ENCODE results near the gene MMS19.
"Not testable (repeated sequence)": the region's sequence is repeated elsewhere in the genome, so short reads cannot be mapped to it uniquely, and the experiment has no call there.

MMS19 gene

GRCh38 chr10:97425964-97426775 is 72.1 kb downstream of the MMS19 start, which contains the start of gene PGAM1:
Gene PGAM1 (plus strand): TSS chr10:97426191. CDS start chr10:97426308, 117 bp downstream.
- DNase-seq (ENCODE audit: low read depth) = peak; percentile 93

- not testable (repeated sequence) for DNase-seq (ENCODE audit: low read depth)
Measured at GRCh38 chr10:97423757-97424098, 74.5 kb downstream of the MMS19 start.

DNA sequence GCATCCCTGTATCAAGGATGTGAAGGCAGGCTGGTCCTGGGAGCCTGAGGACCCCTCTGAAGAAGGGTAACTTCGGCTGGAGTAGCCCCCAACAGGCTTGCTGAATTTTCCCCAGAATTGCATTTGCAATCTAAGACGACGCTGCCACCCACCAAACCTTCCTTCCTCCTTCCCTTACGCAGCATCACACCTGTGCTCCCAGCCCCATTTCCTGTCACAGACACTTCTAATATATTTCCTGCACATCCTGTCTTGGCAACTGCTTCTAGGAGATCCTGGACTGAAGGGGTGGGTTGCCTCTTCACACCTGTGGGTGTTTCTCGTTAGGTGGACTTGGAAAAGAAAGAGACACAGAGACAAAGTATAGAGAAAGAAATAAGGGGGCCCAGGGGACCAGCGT is 81.7 kb downstream of the MMS19 start:
- no peak for DNase-seq (ENCODE audit: low read depth)

DNA sequence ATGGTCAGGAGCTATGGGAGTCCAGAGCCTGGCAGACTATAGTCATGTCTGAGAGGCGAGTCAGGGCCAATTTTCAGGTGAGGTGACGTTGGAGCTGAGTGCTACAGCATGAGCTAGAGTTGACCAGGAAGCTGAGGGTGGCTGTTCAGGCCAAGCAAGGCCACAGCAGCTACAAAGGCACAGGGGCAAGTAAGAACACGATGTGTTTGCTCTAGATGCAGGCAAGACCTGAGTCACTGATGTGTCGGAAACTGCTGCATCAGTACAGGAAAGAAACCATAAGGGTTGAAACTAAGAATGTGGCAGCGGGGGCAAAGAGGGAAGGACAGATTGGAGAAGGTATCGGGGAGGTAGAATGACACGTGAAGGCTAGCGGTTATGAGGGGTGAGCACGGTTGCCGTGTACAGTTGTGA is 85.3 kb downstream of the MMS19 start:
- DNase-seq (ENCODE audit: low read depth) = no peak

DNA sequence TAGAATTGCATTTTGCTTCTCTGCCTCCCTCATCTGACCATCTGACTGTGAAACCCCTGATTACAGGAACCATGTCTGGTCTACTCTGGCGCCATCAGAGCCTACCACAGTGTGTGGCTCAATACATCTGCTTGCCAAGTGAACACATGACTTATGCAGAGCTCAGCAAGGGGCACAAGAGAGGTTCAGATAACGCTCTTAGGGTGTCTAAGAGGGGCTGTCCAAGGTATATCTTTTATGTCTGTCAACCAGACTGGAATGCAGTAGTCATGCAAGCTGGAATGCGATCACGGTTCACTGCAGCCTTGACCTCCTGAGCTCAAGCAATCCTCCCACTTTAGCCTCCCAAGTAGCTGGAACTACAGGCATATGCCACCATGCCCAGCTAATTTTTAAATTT is 86.8 kb downstream of the MMS19 start:
- DNase-seq (ENCODE audit: low read depth) = no peak

DNA sequence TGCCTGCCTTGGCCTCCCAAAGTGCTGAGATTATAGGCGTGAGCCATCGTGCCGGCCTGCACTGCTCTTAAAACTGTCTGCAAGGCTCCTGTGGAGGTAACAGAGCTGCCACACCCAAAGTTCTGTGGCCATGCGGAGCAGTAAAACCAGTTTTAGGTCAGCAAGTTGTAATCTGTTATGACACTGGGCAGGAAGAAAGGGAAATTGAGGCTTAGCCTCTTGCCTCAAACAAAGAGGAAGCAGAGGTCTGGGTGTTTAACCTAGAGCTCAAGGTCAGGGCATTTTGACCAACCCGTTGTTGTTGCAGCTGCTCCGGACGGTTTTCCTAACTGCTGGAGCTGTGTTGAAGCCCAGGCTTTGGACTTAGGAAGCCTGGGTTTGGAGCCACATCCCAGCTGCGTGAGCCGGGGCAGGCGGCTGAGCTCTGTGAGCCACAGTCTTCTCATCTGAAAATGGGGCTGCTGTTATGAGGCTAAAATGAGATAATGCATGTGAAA is 89.7 kb downstream of the MMS19 start:
- DNase-seq (ENCODE audit: low read depth) = no peak
